HCT116 (cell line): ENCODE data around the gene ZDHHC14.

Experiments used
- EZH2 ChIP-seq: fragments of 200-600 bp; sonication (generic); IDR thresholded peaks from 2 replicates; pipeline ENCODE4 v1.6.1; 2017; ENCODE audit warnings: antibody characterized with exemption, mixed run types
- FOSL1 ChIP-seq: IDR thresholded peaks from 2 replicates; pipeline ENCODE4 v1.6.1; 2012; ENCODE audit warnings: low read depth
- POLR2A ChIP-seq: IDR thresholded peaks from 2 replicates; pipeline ENCODE4 v1.7.0; 2011; ENCODE audit warnings: borderline replicate concordance; ENCODE audit not compliant: insufficient read depth, insufficient read length; ENCODE audit errors: extremely low read depth
- POLR2AphosphoS5 ChIP-seq: IDR thresholded peaks from 2 replicates; pipeline ENCODE4 v1.6.1; 2011; ENCODE audit warnings: mild to moderate bottlenecking, low read depth, low read length, moderate library complexity
- RAD21 ChIP-seq: IDR thresholded peaks from 2 replicates; pipeline ENCODE4 v1.6.1; 2012; ENCODE audit warnings: low read depth, mild to moderate bottlenecking
- SP1 ChIP-seq: IDR thresholded peaks from 2 replicates; pipeline ENCODE4 v1.6.1; 2012; ENCODE audit warnings: low read depth
- SRF ChIP-seq: IDR thresholded peaks from 2 replicates; pipeline ENCODE4 v1.6.1; 2012; ENCODE audit warnings: low read depth
- YY1 ChIP-seq: IDR thresholded peaks from 2 replicates; pipeline ENCODE4 v1.6.1; 2011; ENCODE audit warnings: low read length, low read depth, moderate library complexity, mild to moderate bottlenecking; ENCODE audit not compliant: insufficient replicate concordance; ENCODE audit errors: extremely low read depth
- ZFX ChIP-seq: fragments of 450-650 bp; IDR thresholded peaks from 2 replicates; pipeline ENCODE4 v1.6.1; 2017
- TF ChIP-seq, protein P1 (sequence below), 3 experiments: fragments of 200-600 bp in 1 of 3; sonication (generic) in 1 of 3; IDR thresholded peaks in 2 of 3; conservative IDR thresholded peaks in 1 of 3; 2 replicates each; pipeline ENCODE4 v1.5.1; 2012 to 2017; ENCODE audit warnings: low read depth in 2 of 3, low read length in 2 of 3, antibody characterized with exemption in 1 of 3, borderline replicate concordance in 1 of 3, control low read depth in 1 of 3, mild to moderate bottlenecking in 1 of 3, mixed read lengths in 1 of 3, mixed run types in 1 of 3, moderate library complexity in 1 of 3; ENCODE audit not compliant: insufficient read depth in 1 of 3
- TF ChIP-seq, protein P2 (sequence below): IDR thresholded peaks from 2 replicates; pipeline ENCODE4 v1.6.1; 2012
- TF ChIP-seq, protein P3 (sequence below): IDR thresholded peaks from 2 replicates; pipeline ENCODE4 v1.6.1; 2012; ENCODE audit warnings: low read depth

DNA sequence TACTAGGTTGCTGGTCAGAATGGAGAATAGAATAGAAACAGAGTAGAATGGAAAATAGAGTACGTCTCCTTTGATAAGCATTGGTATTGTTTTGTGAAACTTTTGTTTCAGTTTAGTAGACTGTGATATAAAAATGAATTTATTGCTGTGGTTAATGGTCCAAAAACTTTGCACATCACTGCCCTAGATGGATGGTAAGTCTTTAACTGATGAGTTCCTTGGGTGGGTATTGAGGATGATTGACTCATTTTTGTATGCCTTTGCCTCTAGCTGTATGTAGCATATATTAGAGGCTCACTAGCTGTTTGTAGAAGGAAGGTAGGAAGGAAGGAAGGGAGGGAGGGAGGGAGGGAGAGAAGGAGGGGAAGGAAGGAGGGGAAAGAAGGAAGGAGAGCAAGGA lies 48.3 kb downstream of the ZDHHC14 start:
- TF ChIP-seq POLR2A (no peak), SP1 (no peak), SRF (no peak), RAD21 (no peak), EZH2 (no peak), FOSL1 (no peak), YY1 (no peak), ZFX (no peak), POLR2AphosphoS5 (no peak)
- TF ChIP-seq, protein P1, sequence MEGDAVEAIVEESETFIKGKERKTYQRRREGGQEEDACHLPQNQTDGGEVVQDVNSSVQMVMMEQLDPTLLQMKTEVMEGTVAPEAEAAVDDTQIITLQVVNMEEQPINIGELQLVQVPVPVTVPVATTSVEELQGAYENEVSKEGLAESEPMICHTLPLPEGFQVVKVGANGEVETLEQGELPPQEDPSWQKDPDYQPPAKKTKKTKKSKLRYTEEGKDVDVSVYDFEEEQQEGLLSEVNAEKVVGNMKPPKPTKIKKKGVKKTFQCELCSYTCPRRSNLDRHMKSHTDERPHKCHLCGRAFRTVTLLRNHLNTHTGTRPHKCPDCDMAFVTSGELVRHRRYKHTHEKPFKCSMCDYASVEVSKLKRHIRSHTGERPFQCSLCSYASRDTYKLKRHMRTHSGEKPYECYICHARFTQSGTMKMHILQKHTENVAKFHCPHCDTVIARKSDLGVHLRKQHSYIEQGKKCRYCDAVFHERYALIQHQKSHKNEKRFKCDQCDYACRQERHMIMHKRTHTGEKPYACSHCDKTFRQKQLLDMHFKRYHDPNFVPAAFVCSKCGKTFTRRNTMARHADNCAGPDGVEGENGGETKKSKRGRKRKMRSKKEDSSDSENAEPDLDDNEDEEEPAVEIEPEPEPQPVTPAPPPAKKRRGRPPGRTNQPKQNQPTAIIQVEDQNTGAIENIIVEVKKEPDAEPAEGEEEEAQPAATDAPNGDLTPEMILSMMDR (IDR thresholded peaks at IDR 0.05 in 2 of 3, conservative IDR thresholded peaks at IDR 0.05 in 1 of 3; ENCODE audit: borderline replicate concordance in 1 of 3, insufficient read depth in 1 of 3, low read depth in 2 of 3, low read length in 2 of 3), result no peak
- TF ChIP-seq, protein P2, sequence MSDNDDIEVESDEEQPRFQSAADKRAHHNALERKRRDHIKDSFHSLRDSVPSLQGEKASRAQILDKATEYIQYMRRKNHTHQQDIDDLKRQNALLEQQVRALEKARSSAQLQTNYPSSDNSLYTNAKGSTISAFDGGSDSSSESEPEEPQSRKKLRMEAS, result no peak
- TF ChIP-seq, protein P3, sequence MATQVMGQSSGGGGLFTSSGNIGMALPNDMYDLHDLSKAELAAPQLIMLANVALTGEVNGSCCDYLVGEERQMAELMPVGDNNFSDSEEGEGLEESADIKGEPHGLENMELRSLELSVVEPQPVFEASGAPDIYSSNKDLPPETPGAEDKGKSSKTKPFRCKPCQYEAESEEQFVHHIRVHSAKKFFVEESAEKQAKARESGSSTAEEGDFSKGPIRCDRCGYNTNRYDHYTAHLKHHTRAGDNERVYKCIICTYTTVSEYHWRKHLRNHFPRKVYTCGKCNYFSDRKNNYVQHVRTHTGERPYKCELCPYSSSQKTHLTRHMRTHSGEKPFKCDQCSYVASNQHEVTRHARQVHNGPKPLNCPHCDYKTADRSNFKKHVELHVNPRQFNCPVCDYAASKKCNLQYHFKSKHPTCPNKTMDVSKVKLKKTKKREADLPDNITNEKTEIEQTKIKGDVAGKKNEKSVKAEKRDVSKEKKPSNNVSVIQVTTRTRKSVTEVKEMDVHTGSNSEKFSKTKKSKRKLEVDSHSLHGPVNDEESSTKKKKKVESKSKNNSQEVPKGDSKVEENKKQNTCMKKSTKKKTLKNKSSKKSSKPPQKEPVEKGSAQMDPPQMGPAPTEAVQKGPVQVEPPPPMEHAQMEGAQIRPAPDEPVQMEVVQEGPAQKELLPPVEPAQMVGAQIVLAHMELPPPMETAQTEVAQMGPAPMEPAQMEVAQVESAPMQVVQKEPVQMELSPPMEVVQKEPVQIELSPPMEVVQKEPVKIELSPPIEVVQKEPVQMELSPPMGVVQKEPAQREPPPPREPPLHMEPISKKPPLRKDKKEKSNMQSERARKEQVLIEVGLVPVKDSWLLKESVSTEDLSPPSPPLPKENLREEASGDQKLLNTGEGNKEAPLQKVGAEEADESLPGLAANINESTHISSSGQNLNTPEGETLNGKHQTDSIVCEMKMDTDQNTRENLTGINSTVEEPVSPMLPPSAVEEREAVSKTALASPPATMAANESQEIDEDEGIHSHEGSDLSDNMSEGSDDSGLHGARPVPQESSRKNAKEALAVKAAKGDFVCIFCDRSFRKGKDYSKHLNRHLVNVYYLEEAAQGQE, result no peak
